GM13977 (cell line): Measurements from ENCODE around the gene SHISA8.

Source experiments
- DNase-seq: peaks from one replicate; pipeline ENCODE4 v3.0.0; 2012; ENCODE audit warnings: low spot score
- CTCF ChIP-seq: IDR thresholded peaks from 2 replicates; pipeline ENCODE4 v1.5.1; 2012; ENCODE audit warnings: mild to moderate bottlenecking, control low read depth; ENCODE audit not compliant: insufficient read depth; ENCODE audit errors: extremely low read depth, missing control alignments
- in situ Hi-C: fragments of 300-500 bp; cut with MboI; formaldehyde crosslinking; loops from one replicate; pipeline ENCODE4 v1.12.0; 2022; ENCODE audit warnings: low sequenced_read_pairs, low pct_unique_long_range_greater_than_20kb, mixed read lengths, inconsistent platforms; ENCODE audit not compliant: unreplicated experiment

SHISA8 gene

GRCh38 chr22:41933411-41934177 is 18.7 kb upstream of the SHISA8 start:
- in situ Hi-C loops, result no loop called here
- TF ChIP-seq CTCF, result no peak
- no peak for DNase-seq

- in situ Hi-C loops, result no loop called here
- TF ChIP-seq CTCF, result no peak
- DNase-seq, result no peak
Measured at GRCh38 chr22:41932353-41932752, 17.5 kb upstream of the SHISA8 start.

- TF ChIP-seq CTCF, result no peak
- in situ Hi-C loops, result no loop called here
Measured at GRCh38 chr22:41931701-41932269, 16.9 kb upstream of the SHISA8 start.

GRCh38 chr22:41929418-41929810 is 14.5 kb upstream of the SHISA8 start:
- in situ Hi-C loops, result no loop called here
- TF ChIP-seq CTCF, result no peak
- no peak for DNase-seq

More at GRCh38 chr22:41931701-41932269, 16.9 kb upstream of the SHISA8 start:
- no peak for DNase-seq

GRCh38 chr22:41928593-41929417 is 13.9 kb upstream of the SHISA8 start:
- no peak for TF ChIP-seq CTCF
- DNase-seq, result no peak
- in situ Hi-C loops, result no loop called here

- in situ Hi-C loops, result no loop called here
- no peak for DNase-seq
- no peak for TF ChIP-seq CTCF
Measured at GRCh38 chr22:41927813-41928212, 12.9 kb upstream of the SHISA8 start.
